ENCODE results near the gene ALPL. TPM values are rescaled to one million over a fixed set of nuclear protein-coding genes. Genes with fewer than 3 reads are reported as not detected.

Gene ALPL
- total and polyA plus RNA-seq, 9 of the 15 experiments (the other 6 are each of a cell fraction or from before 2014, with no cell fraction given), result 0.04 to 0.38 (median 0.18) TPM; not detected in 4

GRCh38 chr1:21619375-21619947 is 110.2 kb downstream of the ALPL start (continued):
- TF ChIP-seq, protein P1, sequence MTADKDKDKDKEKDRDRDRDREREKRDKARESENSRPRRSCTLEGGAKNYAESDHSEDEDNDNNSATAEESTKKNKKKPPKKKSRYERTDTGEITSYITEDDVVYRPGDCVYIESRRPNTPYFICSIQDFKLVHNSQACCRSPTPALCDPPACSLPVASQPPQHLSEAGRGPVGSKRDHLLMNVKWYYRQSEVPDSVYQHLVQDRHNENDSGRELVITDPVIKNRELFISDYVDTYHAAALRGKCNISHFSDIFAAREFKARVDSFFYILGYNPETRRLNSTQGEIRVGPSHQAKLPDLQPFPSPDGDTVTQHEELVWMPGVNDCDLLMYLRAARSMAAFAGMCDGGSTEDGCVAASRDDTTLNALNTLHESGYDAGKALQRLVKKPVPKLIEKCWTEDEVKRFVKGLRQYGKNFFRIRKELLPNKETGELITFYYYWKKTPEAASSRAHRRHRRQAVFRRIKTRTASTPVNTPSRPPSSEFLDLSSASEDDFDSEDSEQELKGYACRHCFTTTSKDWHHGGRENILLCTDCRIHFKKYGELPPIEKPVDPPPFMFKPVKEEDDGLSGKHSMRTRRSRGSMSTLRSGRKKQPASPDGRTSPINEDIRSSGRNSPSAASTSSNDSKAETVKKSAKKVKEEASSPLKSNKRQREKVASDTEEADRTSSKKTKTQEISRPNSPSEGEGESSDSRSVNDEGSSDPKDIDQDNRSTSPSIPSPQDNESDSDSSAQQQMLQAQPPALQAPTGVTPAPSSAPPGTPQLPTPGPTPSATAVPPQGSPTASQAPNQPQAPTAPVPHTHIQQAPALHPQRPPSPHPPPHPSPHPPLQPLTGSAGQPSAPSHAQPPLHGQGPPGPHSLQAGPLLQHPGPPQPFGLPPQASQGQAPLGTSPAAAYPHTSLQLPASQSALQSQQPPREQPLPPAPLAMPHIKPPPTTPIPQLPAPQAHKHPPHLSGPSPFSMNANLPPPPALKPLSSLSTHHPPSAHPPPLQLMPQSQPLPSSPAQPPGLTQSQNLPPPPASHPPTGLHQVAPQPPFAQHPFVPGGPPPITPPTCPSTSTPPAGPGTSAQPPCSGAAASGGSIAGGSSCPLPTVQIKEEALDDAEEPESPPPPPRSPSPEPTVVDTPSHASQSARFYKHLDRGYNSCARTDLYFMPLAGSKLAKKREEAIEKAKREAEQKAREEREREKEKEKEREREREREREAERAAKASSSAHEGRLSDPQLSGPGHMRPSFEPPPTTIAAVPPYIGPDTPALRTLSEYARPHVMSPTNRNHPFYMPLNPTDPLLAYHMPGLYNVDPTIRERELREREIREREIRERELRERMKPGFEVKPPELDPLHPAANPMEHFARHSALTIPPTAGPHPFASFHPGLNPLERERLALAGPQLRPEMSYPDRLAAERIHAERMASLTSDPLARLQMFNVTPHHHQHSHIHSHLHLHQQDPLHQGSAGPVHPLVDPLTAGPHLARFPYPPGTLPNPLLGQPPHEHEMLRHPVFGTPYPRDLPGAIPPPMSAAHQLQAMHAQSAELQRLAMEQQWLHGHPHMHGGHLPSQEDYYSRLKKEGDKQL (CRISPR knock-in tag; IDR thresholded peaks at IDR 0.05; ENCODE audit: borderline replicate concordance), result no peak
- TF ChIP-seq KLF16 (IDR thresholded peaks at IDR 0.05) (0 out of 2 replicates have a peak, but pooled peaks have one; percentile 20), MEF2A (IDR thresholded peaks at IDR 0.05; ENCODE audit: control insufficient read depth, low read depth, low read length) (no peak), CBX3 (IDR thresholded peaks at IDR 0.05; ENCODE audit: borderline replicate concordance in 1 of 2, low read length in 2 of 2) (0 out of 3 replicates have a peak, but pooled peaks of 1 of the 2 experiments have one; percentile 1), POLR2AphosphoS2 (IDR thresholded peaks at IDR 0.05; ENCODE audit: low read length) (no peak), ZNF699 (CRISPR knock-in tag; IDR thresholded peaks at IDR 0.05; ENCODE audit: insufficient replicate concordance) (no peak), PRMT5 (CRISPR knock-in tag; IDR thresholded peaks at IDR 0.05) (no peak), TEAD1 (CRISPR knock-in tag; IDR thresholded peaks at IDR 0.05) (0 out of 4 replicates have a peak, but pooled peaks of 1 of the 2 experiments have one; percentile 1), ZNF316 (IDR thresholded peaks at IDR 0.05) (no peak), TCFL5 (CRISPR knock-in tag; conservative IDR thresholded peaks at IDR 0.05) (no peak), ZNF133 (CRISPR knock-in tag; IDR thresholded peaks at IDR 0.05) (no peak), BACH1 (tag; IDR thresholded peaks at IDR 0.05) (no peak), ZBTB5 (IDR thresholded peaks at IDR 0.05) (peak; percentile 14; the same call in 1 of the 2 replicates), MTA2 (IDR thresholded peaks at IDR 0.05; ENCODE audit: low read depth) (peak; percentile 6; the same call in 1 of the 2 replicates), ARID1B (IDR thresholded peaks at IDR 0.05) (peak; percentile 69)
- TF ChIP-seq, protein P2, sequence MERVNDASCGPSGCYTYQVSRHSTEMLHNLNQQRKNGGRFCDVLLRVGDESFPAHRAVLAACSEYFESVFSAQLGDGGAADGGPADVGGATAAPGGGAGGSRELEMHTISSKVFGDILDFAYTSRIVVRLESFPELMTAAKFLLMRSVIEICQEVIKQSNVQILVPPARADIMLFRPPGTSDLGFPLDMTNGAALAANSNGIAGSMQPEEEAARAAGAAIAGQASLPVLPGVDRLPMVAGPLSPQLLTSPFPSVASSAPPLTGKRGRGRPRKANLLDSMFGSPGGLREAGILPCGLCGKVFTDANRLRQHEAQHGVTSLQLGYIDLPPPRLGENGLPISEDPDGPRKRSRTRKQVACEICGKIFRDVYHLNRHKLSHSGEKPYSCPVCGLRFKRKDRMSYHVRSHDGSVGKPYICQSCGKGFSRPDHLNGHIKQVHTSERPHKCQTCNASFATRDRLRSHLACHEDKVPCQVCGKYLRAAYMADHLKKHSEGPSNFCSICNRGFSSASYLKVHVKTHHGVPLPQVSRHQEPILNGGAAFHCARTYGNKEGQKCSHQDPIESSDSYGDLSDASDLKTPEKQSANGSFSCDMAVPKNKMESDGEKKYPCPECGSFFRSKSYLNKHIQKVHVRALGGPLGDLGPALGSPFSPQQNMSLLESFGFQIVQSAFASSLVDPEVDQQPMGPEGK (CRISPR knock-in tag; IDR thresholded peaks at IDR 0.05; ENCODE audit: borderline replicate concordance), result no peak
- TF ChIP-seq, protein P3, sequence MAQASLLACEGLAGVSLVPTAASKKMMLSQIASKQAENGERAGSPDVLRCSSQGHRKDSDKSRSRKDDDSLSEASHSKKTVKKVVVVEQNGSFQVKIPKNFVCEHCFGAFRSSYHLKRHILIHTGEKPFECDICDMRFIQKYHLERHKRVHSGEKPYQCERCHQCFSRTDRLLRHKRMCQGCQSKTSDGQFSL (CRISPR knock-in tag; IDR thresholded peaks at IDR 0.05), result peak; percentile 80
- TF ChIP-seq, protein P3 (tag; IDR thresholded peaks at IDR 0.05), result peak in 1 of 2 experiments; percentile 95; a peak in 1 of 4 replicates
